Stimulated activated CD4-positive, alpha-beta T cell treated with anti-CD3 and anti-CD28 coated beads, Interleukin-4, amount 100 ng/mL, for 24 hours (primary cell): Measurements from ENCODE around the gene TBC1D4.

ENCODE experiments used
- DNase-seq: peaks from one replicate; pipeline ENCODE4 v3.0.0-alpha.2; 2020

Gene TBC1D4, protein sequence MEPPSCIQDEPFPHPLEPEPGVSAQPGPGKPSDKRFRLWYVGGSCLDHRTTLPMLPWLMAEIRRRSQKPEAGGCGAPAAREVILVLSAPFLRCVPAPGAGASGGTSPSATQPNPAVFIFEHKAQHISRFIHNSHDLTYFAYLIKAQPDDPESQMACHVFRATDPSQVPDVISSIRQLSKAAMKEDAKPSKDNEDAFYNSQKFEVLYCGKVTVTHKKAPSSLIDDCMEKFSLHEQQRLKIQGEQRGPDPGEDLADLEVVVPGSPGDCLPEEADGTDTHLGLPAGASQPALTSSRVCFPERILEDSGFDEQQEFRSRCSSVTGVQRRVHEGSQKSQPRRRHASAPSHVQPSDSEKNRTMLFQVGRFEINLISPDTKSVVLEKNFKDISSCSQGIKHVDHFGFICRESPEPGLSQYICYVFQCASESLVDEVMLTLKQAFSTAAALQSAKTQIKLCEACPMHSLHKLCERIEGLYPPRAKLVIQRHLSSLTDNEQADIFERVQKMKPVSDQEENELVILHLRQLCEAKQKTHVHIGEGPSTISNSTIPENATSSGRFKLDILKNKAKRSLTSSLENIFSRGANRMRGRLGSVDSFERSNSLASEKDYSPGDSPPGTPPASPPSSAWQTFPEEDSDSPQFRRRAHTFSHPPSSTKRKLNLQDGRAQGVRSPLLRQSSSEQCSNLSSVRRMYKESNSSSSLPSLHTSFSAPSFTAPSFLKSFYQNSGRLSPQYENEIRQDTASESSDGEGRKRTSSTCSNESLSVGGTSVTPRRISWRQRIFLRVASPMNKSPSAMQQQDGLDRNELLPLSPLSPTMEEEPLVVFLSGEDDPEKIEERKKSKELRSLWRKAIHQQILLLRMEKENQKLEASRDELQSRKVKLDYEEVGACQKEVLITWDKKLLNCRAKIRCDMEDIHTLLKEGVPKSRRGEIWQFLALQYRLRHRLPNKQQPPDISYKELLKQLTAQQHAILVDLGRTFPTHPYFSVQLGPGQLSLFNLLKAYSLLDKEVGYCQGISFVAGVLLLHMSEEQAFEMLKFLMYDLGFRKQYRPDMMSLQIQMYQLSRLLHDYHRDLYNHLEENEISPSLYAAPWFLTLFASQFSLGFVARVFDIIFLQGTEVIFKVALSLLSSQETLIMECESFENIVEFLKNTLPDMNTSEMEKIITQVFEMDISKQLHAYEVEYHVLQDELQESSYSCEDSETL (N-terminal part only)

GRCh38 chr13:75482070-75482819 is at the start of gene TBC1D4:
TBC1D4 (minus strand) TSS chr13:75482169; CDS start chr13:75481767, 402 bp downstream.
- DNase-seq = peak; percentile 44

- no peak for DNase-seq
These were observed 48.6 kb upstream of the TBC1D4 start for GRCh38 chr13:75530549-75530961.

GRCh38 chr13:75521956-75522355 is 40.0 kb upstream of the TBC1D4 start:
- DNase-seq = no peak

GRCh38 chr13:75518439-75519088 is 36.6 kb upstream of the TBC1D4 start:
- no peak for DNase-seq

GRCh38 chr13:75514080-75514995 is 32.4 kb upstream of the TBC1D4 start:
- no peak for DNase-seq

DNA sequence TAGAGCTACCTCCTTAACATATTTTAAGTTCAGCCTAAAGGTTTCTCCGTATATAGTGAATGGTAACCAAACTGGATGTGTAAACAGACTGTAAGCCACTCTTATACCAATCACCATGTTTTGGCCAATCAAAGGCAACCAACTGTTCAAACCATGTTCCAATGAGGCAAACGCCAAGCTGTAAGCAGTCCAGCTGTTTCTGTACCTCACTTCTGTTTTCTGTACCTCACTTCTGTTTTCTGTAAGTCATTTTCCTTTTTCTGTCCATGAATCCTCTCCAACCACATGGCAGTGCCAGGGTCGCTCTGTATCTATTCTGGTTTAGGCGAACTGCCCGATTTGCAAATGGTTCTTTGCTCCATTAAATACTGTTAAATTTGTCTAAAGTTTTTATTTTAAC is 31.3 kb upstream of the TBC1D4 start:
- no peak for DNase-seq

DNA sequence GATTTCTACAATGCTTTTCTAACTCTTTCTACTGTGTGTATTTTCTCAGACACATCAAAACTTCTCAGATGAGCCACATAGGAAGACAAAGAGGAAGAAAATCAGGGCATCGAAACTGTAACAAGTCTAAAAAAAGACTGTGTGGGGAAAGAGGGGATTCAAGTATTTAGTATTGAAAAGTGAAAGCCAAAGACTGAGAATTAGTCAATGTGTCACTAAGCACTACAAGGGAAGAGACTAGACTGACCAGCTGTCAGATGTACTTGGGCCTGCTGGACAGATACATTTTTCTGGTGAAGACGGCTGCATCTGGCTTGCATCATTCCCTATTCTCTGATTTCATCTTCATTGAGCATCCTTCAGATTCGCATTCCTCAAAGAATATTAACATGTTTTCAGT is 30.3 kb upstream of the TBC1D4 start:
- DNase-seq = no peak

DNA sequence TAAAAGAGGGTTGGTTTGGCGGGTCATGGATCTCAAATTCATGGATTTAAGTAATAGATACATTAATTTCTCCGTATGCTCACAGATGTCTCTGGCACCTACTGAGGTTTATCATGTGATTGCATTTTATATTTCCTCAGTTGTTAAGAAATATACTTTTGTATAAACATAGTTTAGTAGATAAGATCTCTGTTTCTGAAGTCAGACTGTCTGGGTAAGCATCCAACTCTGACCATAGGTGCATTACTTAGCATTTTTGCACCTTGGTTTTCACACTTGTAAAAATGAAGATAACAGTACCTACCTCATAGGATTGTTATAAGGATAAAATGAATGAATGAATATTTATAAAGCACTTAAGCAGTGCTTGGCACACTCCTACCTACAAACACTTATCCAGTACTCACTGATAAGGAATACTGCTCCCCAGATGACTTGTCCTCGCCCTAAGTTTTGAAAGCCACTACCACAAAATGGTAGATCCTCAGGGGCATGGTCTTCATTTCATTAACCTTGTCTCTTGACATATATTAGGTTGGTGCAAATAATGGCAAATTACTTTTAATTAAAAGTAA is 29.2 kb upstream of the TBC1D4 start:
- no peak for DNase-seq

GRCh38 chr13:75508002-75508548 is 26.1 kb upstream of the TBC1D4 start:
- no peak for DNase-seq

GRCh38 chr13:75507027-75508001 is 25.3 kb upstream of the TBC1D4 start:
- DNase-seq = no peak

DNA sequence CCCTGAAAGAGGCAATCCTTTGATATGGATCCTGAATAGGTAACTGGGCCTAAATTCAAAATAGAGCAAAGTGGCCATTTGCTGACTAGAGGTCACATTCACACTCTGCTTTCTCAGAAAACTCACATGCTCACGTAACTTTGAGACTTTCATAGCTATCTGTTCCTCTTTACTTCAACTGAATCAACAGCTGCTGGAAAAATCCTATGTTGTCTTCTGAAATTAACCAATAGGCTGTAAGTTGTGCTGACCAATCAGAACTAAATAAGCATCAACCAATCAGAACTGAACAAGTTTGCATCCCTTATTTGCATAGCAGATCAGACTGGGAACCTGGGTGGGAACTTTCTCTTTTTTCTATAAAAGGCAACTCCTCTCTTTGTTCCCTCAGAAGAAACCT is 24.0 kb upstream of the TBC1D4 start:
- DNase-seq = no peak

- DNase-seq = no peak
These were observed 23.4 kb upstream of the TBC1D4 start for GRCh38 chr13:75505327-75505726.

GRCh38 chr13:75495938-75496337 is 14.0 kb upstream of the TBC1D4 start:
- no peak for DNase-seq

DNA sequence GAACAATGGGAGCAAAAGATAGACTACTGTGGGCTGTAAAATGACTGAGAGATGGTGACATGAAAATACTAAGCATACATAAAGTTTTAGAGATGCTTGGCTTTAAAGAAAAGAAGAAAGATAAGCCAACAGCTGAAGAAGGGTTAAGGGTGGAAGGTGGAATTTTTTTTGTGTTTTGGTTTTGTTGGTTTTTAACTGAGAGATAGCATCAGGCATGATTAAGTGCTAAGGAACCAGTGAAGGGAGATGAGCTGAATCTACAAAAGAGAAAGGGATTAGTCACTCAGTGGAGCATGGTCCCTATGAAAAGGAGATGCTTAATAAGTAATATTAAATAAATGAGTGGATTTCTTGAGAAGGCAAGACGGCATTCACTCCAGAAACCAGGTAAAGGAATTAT is 12.5 kb upstream of the TBC1D4 start:
- DNase-seq = no peak

- DNase-seq = no peak
These were observed 11.2 kb upstream of the TBC1D4 start for GRCh38 chr13:75493156-75493555.

- no peak for DNase-seq
These were observed 10.4 kb upstream of the TBC1D4 start for GRCh38 chr13:75492389-75492788.

- DNase-seq = no peak
These were observed 9.4 kb upstream of the TBC1D4 start for GRCh38 chr13:75491376-75491775.

GRCh38 chr13:75489502-75490263 is 7.7 kb upstream of the TBC1D4 start:
- peak; percentile 8 for DNase-seq
